Esophagus squamous epithelium (tissue), 5 donors: ENCODE data around the gene CEACAM16. TPM values are rescaled to one million over a fixed set of nuclear protein-coding genes. Genes with fewer than 3 reads are reported as not detected.

Experiments used
- DNase-seq: peaks from one replicate; lab custom pipeline; 2025; lab: John Stamatoyannopoulos, UW
- H3K27ac ChIP-seq, 4 donors: fragments of 200-600 bp; sonication (generic); one replicate each; pipeline ENCODE4 v1.5.1; 2016 to 2019; ENCODE audit warnings: mild to moderate bottlenecking in 1 of 4
- H3K27me3 ChIP-seq, 4 donors: fragments of 200-600 bp; sonication (generic); 1 replicate in 3 of 4; 2 replicates in 1 of 4; pipeline versions ENCODE4 v1.5.1 to v1.6.0; 2017 to 2021; ENCODE audit warnings: antibody characterized with exemption in 1 of 4
- H3K36me3 ChIP-seq, 3 donors: fragments of 200-600 bp; sonication (generic); one replicate each; pipeline ENCODE4 v1.5.1; 2016 to 2019
- H3K4me1 ChIP-seq, 3 donors: fragments of 200-600 bp; sonication (generic); one replicate each; pipeline ENCODE4 v1.5.1; 2017 to 2019
- H3K4me3 ChIP-seq, 4 donors: fragments of 200-600 bp; sonication (generic); 1 replicate in 3 of 4; 2 replicates in 1 of 4; pipeline ENCODE4 v1.5.1; 2016 to 2019; ENCODE audit warnings: mild to moderate bottlenecking in 2 of 4, moderate library complexity in 1 of 4
- H3K9me3 ChIP-seq, 3 donors: fragments of 200-600 bp; sonication (generic); one replicate each; pipeline ENCODE4 v1.5.1; 2016 to 2019
- POLR2A ChIP-seq, 4 donors: fragments of 450-650 bp; IDR thresholded peaks; one replicate each; pipeline ENCODE4 v1.6.1; 2017; ENCODE audit warnings: antibody characterized with exemption in 4 of 4, mild to moderate bottlenecking in 4 of 4, moderate library complexity in 3 of 4
- WGBS, 2 donors: methylation state at CpG; one replicate each; pipeline ENCODE4 v1.1.5; 2018; 5-methylcytosine and 5-hydroxymethylcytosine counted together
- intact Hi-C: fragments of 100-400 bp; cut with DNase I; formaldehyde crosslinking; loops from one replicate; pipeline ENCODE4 v1.15.0; 2022
- total RNA-seq, 4 donors: library from RNA; depleted of rRNA; stranded (reverse); fragments of >200 nt; gene quantifications; one replicate each; pipeline ENCODE4 v1.1.0, GENCODE V29; 2016
- TF ChIP-seq, protein P1 (sequence below), 6 experiments: fragments of 450-650 bp in 4 of 6; fragments of 200-600 bp in 2 of 6; sonication (generic) in 2 of 6; IDR thresholded peaks; one replicate each; pipeline ENCODE4 v1.5.1; 2016 to 2019; ENCODE audit warnings: antibody characterized with exemption in 6 of 6, mild to moderate bottlenecking in 4 of 6, moderate library complexity in 4 of 6
- donor health status: DM: yes; HTN: yes; CAD: no.

Gene CEACAM16
- total RNA-seq, 4 donors from 2014 or later = not detected

DNA sequence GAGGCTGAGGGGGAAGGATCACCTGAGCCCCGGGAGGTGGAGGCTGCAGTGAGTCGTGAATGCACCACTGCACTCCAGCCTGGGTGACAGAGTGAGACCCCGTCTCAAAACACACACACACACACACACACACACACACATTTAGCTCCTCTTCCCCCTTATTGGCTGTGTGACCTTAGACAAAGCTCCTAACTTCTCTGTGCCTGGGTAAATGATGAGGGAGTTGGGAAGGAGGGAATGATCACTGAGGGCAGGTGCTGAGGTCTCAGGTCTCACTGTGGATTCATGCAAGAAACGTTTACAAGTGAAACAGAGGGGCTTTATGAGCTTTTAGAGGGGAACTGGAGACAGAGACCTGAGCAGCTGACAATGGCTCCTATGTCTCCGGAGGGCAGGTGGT is 32.7 kb downstream of the CEACAM16 start:
- intact Hi-C loops = no loop called here

DNA sequence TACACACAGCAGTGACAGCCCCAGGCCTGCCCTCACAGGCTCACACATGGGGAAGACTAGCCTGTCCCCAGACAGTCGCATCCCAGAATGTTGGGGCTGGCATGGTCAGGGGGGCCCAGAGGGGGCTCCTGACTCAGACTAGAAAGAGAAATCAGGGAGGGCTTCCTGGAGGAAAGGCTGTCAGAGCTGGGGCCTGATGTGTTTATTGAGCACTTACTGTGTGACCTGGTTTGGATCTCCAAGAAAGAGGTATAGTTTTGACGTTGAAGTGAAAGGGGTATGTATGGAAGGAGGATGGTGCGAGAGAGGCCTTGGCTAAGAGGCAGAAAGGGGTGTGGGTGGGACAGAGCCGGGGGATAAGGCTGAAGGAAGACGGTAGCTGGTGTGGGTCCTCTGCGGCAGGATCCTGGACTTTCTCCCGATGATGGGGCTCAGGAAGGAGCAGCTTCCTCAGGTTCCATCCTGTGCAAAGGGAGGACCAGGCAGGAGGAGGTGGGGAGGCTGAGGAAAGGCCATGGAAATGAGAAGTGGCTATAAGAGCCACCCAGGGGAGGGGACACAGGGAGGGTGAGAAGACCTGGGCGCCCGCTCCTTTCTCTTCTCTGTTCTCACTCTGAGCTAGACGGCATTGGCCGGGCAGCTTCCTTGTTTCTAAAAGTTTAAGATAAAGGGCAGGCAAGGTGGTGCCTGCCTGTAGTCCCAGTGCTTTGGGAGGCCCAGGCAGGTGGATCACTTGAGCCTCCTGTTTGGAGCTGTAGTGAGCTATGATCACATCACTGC is 33.5 kb downstream of the CEACAM16 start:
- no peaks in the 10 kb centered on the region for H3K36me3 ChIP-seq
- H3K27me3 ChIP-seq = no peaks in the 10 kb centered on the region
- no peak overlapping the region for H3K27ac ChIP-seq
- TF ChIP-seq, protein P1, sequence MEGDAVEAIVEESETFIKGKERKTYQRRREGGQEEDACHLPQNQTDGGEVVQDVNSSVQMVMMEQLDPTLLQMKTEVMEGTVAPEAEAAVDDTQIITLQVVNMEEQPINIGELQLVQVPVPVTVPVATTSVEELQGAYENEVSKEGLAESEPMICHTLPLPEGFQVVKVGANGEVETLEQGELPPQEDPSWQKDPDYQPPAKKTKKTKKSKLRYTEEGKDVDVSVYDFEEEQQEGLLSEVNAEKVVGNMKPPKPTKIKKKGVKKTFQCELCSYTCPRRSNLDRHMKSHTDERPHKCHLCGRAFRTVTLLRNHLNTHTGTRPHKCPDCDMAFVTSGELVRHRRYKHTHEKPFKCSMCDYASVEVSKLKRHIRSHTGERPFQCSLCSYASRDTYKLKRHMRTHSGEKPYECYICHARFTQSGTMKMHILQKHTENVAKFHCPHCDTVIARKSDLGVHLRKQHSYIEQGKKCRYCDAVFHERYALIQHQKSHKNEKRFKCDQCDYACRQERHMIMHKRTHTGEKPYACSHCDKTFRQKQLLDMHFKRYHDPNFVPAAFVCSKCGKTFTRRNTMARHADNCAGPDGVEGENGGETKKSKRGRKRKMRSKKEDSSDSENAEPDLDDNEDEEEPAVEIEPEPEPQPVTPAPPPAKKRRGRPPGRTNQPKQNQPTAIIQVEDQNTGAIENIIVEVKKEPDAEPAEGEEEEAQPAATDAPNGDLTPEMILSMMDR (IDR thresholded peaks at IDR 0.05) = no peak
- TF ChIP-seq POLR2A (IDR thresholded peaks at IDR 0.05) = no peak
- no peaks in the 10 kb centered on the region for H3K9me3 ChIP-seq
- DNase-seq = no peak
- no peak overlapping the region for H3K4me3 ChIP-seq
- intact Hi-C loops = no loop called here
- 76 to 85% methylated on average over 10 to 11 of the region's 11 CpGs for WGBS, 2 donors
- H3K4me1 ChIP-seq = peaks cover 11 to 31% (median 16%) of the 10 kb centered on the region in 3 donors

More for the DNA sequence above, 32.7 kb downstream of the CEACAM16 start:
- WGBS, 2 donors = 79 to 80% methylated on average over 5 of the region's 5 CpGs
- no peak overlapping the region for H3K4me3 ChIP-seq
- H3K27ac ChIP-seq = no peak overlapping the region
- H3K27me3 ChIP-seq = no peaks in the 10 kb centered on the region
- no peak for TF ChIP-seq POLR2A (IDR thresholded peaks at IDR 0.05)
- TF ChIP-seq, protein P1 (IDR thresholded peaks at IDR 0.05) = no peak
- DNase-seq = no peak
- H3K9me3 ChIP-seq = no peaks in the 10 kb centered on the region
- H3K36me3 ChIP-seq = no peaks in the 10 kb centered on the region
- H3K4me1 ChIP-seq = peaks cover 10 to 23% (median 14%) of the 10 kb centered on the region in 3 donors

DNA sequence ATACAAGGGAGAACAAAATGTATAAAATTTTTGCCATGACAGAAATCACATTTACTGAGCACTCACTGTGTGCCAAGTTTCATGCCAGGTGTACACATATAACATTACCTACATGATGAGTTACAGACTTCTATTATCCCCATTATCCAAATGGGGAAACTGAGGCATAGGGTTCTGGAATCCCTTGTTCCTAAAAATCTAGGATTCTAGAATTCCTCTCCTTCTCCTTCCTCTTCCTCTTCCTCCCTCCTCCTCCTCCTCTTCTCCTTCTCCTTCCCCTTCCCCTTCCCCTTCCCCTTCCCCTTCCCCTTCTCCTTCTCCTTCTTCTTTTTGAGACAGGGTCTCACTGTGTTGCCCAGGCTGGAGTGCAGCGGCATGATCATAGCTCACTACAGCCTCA is 35.4 kb downstream of the CEACAM16 start:
- Histone ChIP-seq H3K27me3 (no peaks in the 10 kb centered on the region), H3K4me3 (no peak overlapping the region), H3K36me3 (no peaks in the 10 kb centered on the region), H3K9me3 (no peaks in the 10 kb centered on the region), H3K27ac (peak overlapping the region in 2 of 4 donors; percentile 56 to 64), H3K4me1 (peaks cover 25 to 50% (median 26%) of the 10 kb centered on the region in 3 donors)
- TF ChIP-seq POLR2A (IDR thresholded peaks at IDR 0.05) = no peak
- TF ChIP-seq, protein P1 (IDR thresholded peaks at IDR 0.05) = no peak
- no peak for DNase-seq
- 0 to 17% methylated on average over 1 of the region's 1 CpG for WGBS, 2 donors
- intact Hi-C loops = no loop called here

DNA sequence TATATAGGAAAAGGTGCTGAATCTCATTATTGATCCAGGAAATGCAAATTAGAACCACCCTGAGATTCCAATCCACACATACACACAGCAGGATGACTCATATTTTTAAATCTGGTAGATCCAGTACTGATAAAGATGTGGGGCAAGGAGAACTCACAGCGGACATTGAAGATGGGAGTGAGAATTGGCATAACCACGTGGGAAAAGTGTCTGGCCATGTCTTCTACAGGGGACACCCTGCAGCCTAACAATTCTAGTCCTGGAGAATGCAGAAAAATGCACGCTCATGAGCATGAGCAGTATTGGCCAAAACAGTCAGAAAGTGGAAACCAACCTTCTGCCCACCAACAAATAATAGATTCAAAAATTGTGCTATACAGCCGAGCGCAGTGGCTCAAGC is 36.1 kb downstream of the CEACAM16 start:
- intact Hi-C loops = no loop called here
- H3K4me3 ChIP-seq = no peak overlapping the region
- TF ChIP-seq, protein P1 (IDR thresholded peaks at IDR 0.05) = no peak
- no peak for TF ChIP-seq POLR2A (IDR thresholded peaks at IDR 0.05)
- H3K27ac ChIP-seq = peak overlapping the region in 2 of 4 donors; percentile 56 to 64
- H3K4me1 ChIP-seq = peaks cover 26 to 57% (median 28%) of the 10 kb centered on the region in 3 donors
- no peaks in the 10 kb centered on the region for H3K9me3 ChIP-seq
- no peaks in the 10 kb centered on the region for H3K36me3 ChIP-seq
- 50 to 58% methylated on average over 5 of the region's 5 CpGs for WGBS, 2 donors
- H3K27me3 ChIP-seq = no peaks in the 10 kb centered on the region
- no peak for DNase-seq
